HG03520 (cell line): ENCODE data around the gene SLC46A2.

Experiments
- ATAC-seq: cut with Tn5 transposase; IDR thresholded peaks from one replicate; pipeline ENCODE4 v1.9.1; 2021; ENCODE audit warnings: mild to moderate bottlenecking, moderate library complexity; ENCODE audit not compliant: unreplicated experiment

SLC46A2 gene

GRCh38 chr9:112886351-112886750 is 4.3 kb downstream of the SLC46A2 start:
- no peak for ATAC-seq

- no peak for ATAC-seq
These were observed 5.4 kb downstream of the SLC46A2 start for GRCh38 chr9:112885324-112885723.

GRCh38 chr9:112884721-112885120 is 6.0 kb downstream of the SLC46A2 start:
- ATAC-seq, result no peak

- no peak for ATAC-seq
These were observed 6.6 kb downstream of the SLC46A2 start for GRCh38 chr9:112884101-112884500.

GRCh38 chr9:112881331-112881730 is 9.3 kb downstream of the SLC46A2 start:
- ATAC-seq, result no peak

- ATAC-seq, result no peak
These were observed 10.0 kb downstream of the SLC46A2 start for GRCh38 chr9:112880650-112881049.

- ATAC-seq, result no peak
These were observed 11.9 kb downstream of the SLC46A2 start for GRCh38 chr9:112878752-112879151.

- ATAC-seq, result no peak
These were observed 16.8 kb downstream of the SLC46A2 start for GRCh38 chr9:112873773-112874405.

GRCh38 chr9:112872019-112872418 is 18.7 kb downstream of the SLC46A2 start:
- ATAC-seq, result no peak

- ATAC-seq, result no peak
These were observed 20.1 kb downstream of the SLC46A2 start for GRCh38 chr9:112870556-112870955.

- ATAC-seq, result no peak
These were observed 20.8 kb downstream of the SLC46A2 start for GRCh38 chr9:112869917-112870316.

GRCh38 chr9:112869041-112869529 is 21.6 kb downstream of the SLC46A2 start:
- ATAC-seq, result no peak

- no peak for ATAC-seq
These were observed 22.2 kb downstream of the SLC46A2 start for GRCh38 chr9:112868461-112868860.

- no peak for ATAC-seq
These were observed 23.2 kb downstream of the SLC46A2 start for GRCh38 chr9:112867275-112867991.

- ATAC-seq, result no peak
These were observed 23.9 kb downstream of the SLC46A2 start for GRCh38 chr9:112866662-112867274.

- no peak for ATAC-seq
These were observed 25.7 kb downstream of the SLC46A2 start for GRCh38 chr9:112864982-112865381.

GRCh38 chr9:112864403-112864802 is 26.3 kb downstream of the SLC46A2 start:
- ATAC-seq, result no peak

- ATAC-seq, result no peak
These were observed 26.9 kb downstream of the SLC46A2 start for GRCh38 chr9:112863746-112864145.

- no peak for ATAC-seq
These were observed 27.5 kb downstream of the SLC46A2 start for GRCh38 chr9:112863214-112863613.

GRCh38 chr9:112861638-112862555 is 28.8 kb downstream of the SLC46A2 start:
- no peak for ATAC-seq

- ATAC-seq, result no peak
These were observed 29.5 kb downstream of the SLC46A2 start for GRCh38 chr9:112861155-112861554.
